GM18511 (cell line): ENCODE data around the gene POTEI.
A peak's percentile ranks its signal among the peaks of the same experiment; 100 is the strongest.
"Not testable (repeated sequence)": the region's sequence is repeated elsewhere in the genome, so short reads cannot be mapped to it uniquely, and the experiment has no call there.

Experiments used
- ATAC-seq: cut with Tn5 transposase; IDR thresholded peaks from one replicate; pipeline ENCODE4 v1.9.1; 2021; ENCODE audit warnings: mild to moderate bottlenecking, moderate library complexity; ENCODE audit not compliant: unreplicated experiment

POTEI gene

GRCh38 chr2:130509228-130509627, at the start of gene POTEI:
POTEI (minus strand) TSS chr2:130509328; CDS start chr2:130509235, 93 bp downstream.
- not testable (repeated sequence) for ATAC-seq

DNA sequence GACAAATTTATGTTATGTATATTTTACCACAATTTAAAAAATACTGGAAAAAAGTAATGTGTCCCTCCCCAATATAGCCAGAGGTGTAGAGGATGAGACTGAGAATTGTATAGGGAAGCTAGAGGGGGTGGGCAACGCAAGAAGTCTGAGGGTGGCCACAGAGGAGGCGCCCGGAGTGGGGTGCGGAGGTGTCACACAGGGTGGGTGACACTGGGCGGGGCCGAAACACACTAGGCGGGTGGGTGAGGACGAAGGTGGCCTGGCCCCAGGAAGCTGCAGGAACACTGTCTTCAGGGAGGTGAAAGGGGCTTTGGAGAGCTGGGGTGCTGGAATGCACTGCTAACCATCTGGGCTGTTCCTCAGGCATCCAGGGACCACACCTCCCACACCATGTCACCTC, 47.3 kb upstream of the POTEI start:
- not testable (repeated sequence) for ATAC-seq

- not testable (repeated sequence) for ATAC-seq
Measured at GRCh38 chr2:130554178-130554577, 45.0 kb upstream of the POTEI start.

DNA sequence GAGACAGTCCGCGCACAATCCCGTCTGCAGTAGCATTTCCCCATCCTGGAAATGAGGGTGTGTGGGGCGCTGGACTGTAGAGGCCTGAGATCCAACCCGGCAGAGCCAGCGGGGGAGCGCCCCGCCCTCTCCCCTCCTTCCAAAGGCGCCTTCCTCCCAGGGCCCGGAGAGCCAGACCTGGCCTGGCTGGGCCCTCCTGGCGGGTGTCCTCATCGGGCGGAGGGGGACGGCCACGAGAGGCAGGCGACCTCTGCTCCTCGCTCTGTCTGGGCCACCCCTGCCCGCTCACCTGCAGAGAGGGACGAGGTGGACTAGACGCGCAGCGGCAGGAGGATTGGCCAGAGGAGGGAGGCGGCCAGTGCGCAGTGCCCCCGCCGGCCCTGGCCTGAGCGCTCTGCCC, 40.3 kb upstream of the POTEI start:
- ATAC-seq: not testable (repeated sequence)

DNA sequence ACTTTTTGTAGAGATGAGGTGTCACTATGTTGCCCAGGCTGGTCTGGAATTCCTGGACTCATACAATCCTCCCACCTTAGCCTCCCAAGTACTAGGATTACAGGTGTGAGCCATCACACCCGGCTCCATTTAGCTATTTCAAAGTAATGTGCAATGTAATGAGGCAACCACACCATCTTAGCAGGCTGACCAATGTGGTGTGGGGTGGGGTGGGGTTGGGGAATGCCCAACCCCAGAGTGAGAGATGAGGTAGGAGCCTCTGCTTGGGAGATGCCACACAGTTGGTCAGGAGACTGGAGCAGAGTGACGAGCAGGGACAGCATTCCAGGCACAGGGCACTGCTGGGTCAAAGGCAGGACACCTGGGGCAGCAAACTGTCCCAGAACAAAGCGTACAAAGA, 39.3 kb upstream of the POTEI start:
- not testable (repeated sequence) for ATAC-seq

- ATAC-seq: not testable (repeated sequence)
Measured at GRCh38 chr2:130544978-130545377, 35.9 kb upstream of the POTEI start.

DNA sequence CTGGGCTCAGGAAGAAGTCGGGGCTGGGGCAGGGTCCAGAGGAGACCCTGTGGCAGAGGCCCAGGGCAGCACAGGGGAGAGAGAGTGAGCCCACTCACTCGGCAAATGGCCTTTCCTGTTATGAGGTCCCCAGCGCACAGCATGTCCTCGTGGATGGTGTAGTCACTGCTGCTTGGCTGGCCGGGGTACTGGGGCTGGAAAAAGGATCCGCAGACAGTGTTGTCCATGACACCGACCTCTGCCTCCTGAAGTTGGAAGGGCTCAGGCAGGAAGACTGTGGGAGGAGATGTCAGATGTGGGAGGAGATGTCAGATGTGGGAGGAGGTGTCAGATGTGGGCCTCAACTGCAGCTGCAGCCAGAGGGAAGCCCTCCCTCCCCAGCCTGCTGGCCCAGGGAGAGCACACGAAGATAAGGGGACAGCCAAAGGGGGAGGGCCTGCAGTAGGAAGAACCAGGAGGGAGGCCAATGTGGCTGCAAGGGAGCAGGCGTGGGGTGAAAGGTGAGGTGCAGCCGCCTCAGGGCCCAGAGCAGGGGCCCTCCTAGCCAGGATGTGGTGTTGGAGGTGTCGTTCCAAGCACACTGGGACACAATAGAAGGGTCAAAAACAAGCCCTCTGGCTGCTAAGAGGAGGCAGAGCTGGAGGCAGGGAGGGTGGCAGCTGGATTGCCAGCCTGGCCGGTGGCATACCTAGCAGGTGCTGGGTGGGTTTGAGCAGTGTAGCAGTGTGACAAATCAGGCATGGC, 34.8 kb upstream of the POTEI start:
- not testable (repeated sequence) for ATAC-seq

DNA sequence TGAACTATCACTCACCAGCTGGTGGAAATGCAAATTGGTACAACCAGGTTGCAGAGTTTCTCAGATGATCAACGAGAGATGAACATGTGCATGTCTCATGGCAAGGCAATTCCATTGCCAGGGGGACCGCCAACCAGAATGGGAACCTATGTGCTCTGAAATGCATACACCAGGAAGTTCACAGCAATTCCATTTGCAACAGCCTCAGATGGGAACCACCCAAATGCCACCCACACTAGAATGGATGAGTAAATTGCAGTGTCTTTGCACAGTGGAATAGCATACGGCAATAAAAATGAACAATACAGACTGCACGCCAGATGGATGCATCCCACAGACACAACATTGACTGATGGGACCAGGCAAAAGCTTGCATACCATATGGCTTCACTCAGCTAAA, 33.7 kb upstream of the POTEI start:
- ATAC-seq: not testable (repeated sequence)

DNA sequence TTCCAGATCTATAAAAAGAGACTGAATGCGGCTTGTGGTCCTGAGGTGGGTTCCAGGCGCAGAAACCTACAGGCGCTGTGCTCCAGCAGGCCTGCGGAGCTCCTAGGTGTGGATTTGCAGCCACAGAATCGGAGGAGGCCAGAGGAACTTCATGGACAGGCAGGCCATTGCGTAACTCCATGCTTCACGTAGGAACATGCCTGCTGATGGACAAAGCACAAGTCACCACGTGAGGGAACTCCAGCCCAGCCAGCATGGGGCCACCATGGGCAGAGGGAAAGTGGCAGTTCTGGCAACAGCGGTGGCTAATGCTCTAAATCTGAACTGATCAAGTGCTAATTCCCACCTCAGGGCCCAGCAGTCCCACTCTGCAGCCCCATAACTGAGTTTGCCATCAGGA, 29.1 kb upstream of the POTEI start:
- ATAC-seq: not testable (repeated sequence)

GRCh38 chr2:130536654-130537053, 27.5 kb upstream of the POTEI start:
- not testable (repeated sequence) for ATAC-seq

DNA sequence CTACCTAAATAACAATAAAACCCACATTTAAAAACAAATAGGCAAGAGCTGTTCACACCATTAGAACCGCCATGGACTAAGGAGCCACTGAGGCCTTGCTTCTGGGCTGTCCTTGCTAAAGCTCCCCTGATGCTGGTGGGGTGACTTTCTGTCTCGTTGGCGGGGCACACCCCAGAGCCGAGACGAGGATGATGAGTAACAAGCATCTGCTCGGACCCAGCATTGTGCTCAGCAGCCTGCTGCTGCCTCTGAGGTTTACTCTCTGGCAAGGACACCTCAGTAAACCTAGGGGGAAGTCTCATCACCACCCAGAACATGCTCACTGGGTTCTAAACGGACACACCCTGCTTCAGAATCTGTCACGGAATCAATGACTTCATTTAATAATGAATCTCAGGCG, 22.5 kb upstream of the POTEI start:
- peak; percentile 24 for ATAC-seq

GRCh38 chr2:130531225-130531624, 22.1 kb upstream of the POTEI start:
- peak; percentile 90 for ATAC-seq

- not testable (repeated sequence) for ATAC-seq
Measured at GRCh38 chr2:130530212-130530611, 21.1 kb upstream of the POTEI start.

DNA sequence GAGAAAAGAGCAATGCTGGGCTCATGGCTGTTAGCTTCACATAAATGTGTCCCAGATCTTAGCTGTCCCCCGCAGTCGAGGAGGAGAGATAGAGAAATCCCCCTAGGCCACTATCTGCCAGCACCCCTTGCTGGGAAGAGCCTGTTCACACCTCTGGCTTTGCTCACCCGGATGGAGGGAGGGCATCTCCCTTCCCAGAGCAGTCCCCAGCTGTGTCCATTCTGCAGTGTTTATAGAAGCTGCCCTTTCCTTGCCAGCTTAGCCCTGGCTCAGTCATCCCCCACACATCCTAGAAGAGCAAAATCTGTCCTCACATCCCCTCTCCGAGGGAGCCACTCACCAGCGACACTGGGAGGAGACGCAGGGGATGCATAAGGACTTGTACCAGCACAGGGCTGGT, 20.4 kb upstream of the POTEI start:
- not testable (repeated sequence) for ATAC-seq

DNA sequence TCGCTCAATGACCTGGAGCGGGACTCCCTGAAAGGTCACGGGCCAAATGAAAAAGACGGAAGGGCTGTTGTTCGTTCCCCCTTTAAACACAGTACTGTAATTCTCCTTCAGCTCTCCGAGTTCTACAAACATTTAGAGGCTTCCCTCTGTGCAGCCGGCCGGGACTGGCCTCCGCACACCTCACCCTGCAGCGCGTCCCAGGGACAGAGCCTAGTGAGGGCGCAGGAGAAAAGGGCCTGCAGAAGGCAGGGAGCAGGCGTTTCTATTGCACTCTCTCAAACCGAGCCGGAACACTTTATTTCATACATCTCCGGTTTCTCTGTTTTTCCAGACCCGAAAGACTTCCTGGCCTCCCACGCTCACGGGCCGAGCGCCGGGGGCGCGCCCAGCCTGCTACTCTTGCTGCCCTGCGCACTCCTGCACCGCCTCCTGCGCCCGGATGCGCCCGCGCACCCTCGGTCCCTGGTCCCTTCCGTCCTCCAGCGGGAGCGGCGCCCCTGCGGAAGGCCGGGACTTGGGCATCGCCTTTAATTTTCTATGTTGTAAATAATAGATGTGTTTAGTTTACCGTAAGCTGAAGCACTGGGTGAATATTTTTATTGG, 18.3 kb upstream of the POTEI start:
- not testable (repeated sequence) for ATAC-seq

DNA sequence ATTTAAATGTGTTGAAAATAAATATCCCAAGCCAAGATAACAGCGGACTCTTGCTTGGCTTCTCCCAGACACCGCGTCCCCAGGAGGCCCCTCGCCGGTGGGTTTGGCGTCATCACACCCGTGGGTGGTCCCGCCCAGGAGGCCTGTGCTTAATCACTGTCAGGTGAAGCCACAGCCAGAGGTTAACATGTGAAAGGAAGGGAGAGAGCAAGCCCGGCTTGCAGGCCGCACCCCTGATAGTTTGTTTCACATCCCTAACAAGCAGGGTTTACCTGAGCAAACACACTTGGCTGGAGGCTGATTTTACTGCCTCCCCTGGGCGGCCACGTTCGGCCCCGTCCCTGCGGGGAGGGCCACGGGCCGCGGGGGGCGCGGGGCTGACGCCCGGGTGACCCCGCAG, 13.3 kb upstream of the POTEI start:
- ATAC-seq: not testable (repeated sequence)

DNA sequence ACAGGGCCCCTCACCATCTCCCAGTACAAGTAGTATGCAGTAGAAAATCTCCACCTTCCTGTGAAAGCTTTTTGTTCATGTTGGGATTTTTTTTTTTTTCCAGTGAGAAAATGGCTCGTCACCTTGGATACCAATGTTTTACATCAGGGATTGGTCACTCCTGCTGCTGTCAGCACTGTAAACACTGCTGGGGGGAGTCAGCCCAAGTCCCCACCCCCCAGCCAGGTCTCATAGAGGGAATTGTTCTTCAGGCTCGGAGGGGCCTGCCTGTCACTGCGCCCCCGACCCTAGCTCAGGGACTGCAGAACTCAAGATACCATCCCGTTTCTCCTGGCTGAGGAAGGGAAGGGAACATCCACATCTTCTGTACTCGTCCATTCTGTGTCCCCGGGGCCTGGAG, 11.9 kb upstream of the POTEI start, which contains the start of gene CFC1B:
TSS of gene CFC1B (plus strand) at position 231 of the 400 bp plus-strand sequence. CDS start 263 bp downstream, outside the sequence.
- ATAC-seq: not testable (repeated sequence)

DNA sequence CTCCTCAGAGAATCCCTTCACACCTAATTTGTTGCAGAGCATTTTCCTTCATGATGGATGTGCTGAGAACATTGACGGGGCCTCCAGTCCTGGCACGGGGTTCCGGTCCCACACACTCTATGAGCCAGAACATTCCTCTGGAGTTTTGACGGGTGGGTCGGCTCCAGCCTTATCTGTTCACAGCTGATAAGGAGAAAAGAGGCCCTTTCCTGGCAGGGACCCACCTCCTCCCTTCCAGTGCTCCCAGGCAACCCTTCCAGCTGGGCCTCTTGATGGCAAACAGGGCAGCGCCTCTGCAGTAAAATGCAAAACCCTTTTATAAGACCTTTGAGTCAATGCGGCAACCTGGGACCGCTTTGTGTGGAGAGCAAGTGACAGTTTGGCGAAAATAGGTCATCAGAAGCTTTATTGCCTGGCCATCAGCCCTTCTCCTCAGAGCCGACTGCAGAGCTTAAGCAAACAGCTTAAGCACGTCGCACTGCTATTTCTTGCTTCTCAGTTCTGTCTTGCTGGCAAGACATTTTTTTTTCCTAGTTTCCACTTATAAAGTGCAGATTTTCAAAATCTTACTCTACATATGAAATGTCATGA, 9.5 kb upstream of the POTEI start:
- not testable (repeated sequence) for ATAC-seq

GRCh38 chr2:130511747-130512451, 2.8 kb upstream of the POTEI start:
- ATAC-seq: not testable (repeated sequence)

GRCh38 chr2:130510807-130511746, 1.9 kb upstream of the POTEI start:
- not testable (repeated sequence) for ATAC-seq
